ENCODE results near the gene FBLN2. TPM values are rescaled to one million over a fixed set of nuclear protein-coding genes. Genes with fewer than 3 reads are reported as not detected.

Gene FBLN2
- total RNA-seq, 4 donors from 2014 or later, result 6.3 to 122 (median 25.7) TPM

DNA sequence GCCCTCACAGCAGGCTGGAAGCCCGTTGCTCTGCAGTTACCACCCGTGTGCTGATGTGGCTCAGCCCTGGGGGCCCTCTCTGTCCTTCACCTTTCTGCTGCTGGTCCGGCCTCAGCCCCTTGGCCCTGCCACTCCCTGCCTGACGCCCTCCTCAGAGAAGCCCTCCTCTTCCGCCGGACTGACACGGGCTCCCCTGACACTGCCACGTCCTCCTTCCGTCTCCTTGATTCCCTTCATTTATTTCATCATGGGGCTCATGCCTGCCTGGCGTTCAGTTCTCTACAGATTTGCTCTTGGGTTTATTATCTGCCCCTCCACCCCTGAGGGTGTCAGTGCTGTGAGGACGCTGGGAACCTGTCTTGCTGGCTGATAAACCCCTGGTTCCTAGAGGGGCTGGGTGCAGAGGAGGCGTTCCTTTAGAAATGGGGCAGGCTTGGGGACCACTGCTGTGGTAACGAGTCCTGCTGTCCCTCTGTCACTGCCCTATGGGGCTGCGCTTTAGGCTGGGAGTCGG is 19.6 kb downstream of the FBLN2 start:
- Histone ChIP-seq H3K4me1 (peaks cover 0 to 9% (median 2%) of the 10 kb centered on the region in 3 donors), H3K9me3 (no peaks in the 10 kb centered on the region), H3K27me3 (no peaks in the 10 kb centered on the region), H3K27ac (no peak overlapping the region), H3K36me3 (no peaks in the 10 kb centered on the region), H3K4me3 (no peak overlapping the region)
- 83 to 84% methylated on average over 11 to 12 of the region's 15 CpGs for WGBS, 2 donors
- intact Hi-C loops (cut with DNase I), result no loop called here
- DNase-seq, result no peak
- no peak for TF ChIP-seq POLR2A (IDR thresholded peaks at IDR 0.05)

DNA sequence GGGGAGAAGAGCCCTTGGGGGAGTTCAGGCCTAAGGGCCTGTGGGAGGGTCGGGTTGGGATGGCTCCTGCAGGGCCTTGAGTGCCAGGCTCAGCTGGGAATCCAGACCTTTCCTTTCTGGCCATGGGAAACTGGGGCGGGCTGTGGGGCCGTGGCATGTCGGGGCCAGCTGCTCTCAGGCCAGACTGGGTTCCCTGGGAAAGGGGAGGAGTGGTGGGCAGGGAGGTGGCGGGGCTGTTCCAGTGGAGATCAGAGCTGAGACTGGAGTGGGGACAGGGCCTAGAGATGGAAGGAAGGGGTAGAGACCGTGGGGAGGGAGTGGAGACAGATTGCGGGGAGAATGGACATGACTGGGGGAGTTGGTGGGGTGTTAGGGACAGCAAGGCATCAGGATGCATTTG is 20.3 kb downstream of the FBLN2 start:
- Histone ChIP-seq H3K4me3 (no peak overlapping the region), H3K36me3 (no peaks in the 10 kb centered on the region), H3K27ac (peak overlapping the region in 1 of 4 donors; percentile 5), H3K4me1 (peaks cover 0 to 7% (median 4%) of the 10 kb centered on the region in 3 donors), H3K27me3 (peaks cover 0 to under 1% (median 0%) of the 10 kb centered on the region in 4 donors), H3K9me3 (no peaks in the 10 kb centered on the region)
- no peak for DNase-seq
- TF ChIP-seq, protein P1, sequence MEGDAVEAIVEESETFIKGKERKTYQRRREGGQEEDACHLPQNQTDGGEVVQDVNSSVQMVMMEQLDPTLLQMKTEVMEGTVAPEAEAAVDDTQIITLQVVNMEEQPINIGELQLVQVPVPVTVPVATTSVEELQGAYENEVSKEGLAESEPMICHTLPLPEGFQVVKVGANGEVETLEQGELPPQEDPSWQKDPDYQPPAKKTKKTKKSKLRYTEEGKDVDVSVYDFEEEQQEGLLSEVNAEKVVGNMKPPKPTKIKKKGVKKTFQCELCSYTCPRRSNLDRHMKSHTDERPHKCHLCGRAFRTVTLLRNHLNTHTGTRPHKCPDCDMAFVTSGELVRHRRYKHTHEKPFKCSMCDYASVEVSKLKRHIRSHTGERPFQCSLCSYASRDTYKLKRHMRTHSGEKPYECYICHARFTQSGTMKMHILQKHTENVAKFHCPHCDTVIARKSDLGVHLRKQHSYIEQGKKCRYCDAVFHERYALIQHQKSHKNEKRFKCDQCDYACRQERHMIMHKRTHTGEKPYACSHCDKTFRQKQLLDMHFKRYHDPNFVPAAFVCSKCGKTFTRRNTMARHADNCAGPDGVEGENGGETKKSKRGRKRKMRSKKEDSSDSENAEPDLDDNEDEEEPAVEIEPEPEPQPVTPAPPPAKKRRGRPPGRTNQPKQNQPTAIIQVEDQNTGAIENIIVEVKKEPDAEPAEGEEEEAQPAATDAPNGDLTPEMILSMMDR (IDR thresholded peaks at IDR 0.05), result no peak
- TF ChIP-seq POLR2A (IDR thresholded peaks at IDR 0.05), result no peak
- 76 to 79% methylated on average over 4 of the region's 7 CpGs for WGBS, 2 donors
- intact Hi-C loops (cut with DNase I), result no loop called here

DNA sequence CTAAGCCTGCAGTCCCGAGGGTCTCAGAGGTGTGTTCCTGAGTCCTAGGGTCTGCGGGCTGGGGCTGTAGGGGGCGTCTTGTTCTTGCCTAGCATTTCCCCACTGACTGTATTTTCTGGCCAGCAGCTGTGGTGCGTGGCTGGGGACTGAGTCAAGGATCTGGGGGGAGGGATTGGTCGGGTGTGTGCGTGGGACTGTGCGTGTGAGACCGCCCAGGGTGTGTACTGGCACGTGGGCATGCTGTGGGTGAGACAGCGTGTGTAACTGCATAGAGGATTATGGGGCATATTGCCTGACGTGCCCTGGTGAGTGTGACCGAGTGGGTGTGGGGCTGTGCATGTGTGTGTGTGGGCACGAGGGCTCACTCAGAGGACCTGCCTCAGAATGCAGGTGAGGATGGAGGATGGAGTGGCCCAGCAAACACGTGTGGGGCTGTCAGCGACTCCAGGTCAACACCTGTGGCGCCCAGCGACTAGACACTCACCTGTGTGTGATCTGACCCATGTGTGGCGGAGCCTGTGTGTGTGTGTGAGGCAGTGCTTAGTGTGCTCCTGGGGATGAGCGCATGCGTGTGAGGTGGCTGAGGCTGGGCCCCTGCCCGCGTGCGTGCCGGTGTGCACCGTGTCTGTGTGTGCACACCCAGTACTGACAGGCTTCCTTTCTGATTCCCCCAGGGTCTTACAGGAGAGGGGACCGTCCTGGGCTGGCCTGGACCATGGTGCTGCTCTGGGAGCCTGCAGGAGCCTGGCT is 20.9 kb downstream of the FBLN2 start:
- intact Hi-C loops (cut with DNase I), result no loop called here
- no peak for DNase-seq
- H3K27ac ChIP-seq, result no peak overlapping the region

DNA sequence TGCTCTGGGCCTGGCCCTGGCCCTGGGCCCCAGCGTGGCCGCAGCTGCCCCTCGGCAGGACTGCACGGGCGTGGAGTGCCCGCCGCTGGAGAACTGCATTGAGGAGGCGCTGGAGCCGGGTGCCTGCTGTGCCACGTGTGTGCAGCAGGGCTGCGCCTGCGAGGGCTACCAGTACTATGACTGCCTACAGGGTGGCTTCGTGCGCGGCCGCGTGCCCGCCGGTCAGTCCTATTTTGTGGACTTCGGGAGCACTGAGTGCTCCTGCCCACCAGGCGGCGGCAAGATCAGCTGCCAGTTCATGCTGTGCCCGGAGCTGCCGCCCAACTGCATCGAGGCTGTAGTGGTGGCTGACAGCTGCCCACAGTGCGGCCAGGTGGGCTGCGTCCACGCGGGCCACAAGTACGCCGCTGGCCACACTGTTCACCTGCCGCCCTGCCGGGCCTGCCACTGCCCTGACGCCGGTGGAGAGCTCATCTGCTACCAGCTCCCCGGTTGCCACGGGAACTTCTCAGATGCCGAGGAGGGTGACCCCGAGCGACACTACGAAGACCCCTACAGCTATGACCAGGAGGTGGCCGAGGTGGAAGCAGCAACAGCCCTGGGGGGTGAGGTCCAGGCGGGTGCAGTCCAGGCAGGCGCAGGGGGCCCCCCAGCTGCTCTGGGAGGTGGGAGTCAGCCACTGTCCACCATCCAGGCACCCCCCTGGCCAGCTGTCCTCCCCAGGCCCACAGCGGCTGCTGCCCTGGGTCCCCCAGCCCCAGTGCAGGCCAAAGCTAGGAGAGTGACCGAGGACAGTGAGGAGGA is 21.7 kb downstream of the FBLN2 start:
- no peak overlapping the region for H3K27ac ChIP-seq
- DNase-seq, result no peak
- peaks cover 0 to 5% (median 0%) of the 10 kb centered on the region in 4 donors for H3K27me3 ChIP-seq
- H3K4me3 ChIP-seq, result no peak overlapping the region
- intact Hi-C loops (cut with DNase I), result no loop called here
- no peak for TF ChIP-seq POLR2A (IDR thresholded peaks at IDR 0.05)
- TF ChIP-seq, protein P1 (IDR thresholded peaks at IDR 0.05), result no peak
- 73 to 80% methylated on average over 2 to 5 of the region's 46 CpGs for WGBS, 2 donors
- peaks cover 0 to 18% (median 4%) of the 10 kb centered on the region in 3 donors for H3K4me1 ChIP-seq
- H3K9me3 ChIP-seq, result no peaks in the 10 kb centered on the region
- no peaks in the 10 kb centered on the region for H3K36me3 ChIP-seq

More for the DNA sequence above, 20.9 kb downstream of the FBLN2 start:
- TF ChIP-seq, protein P1 (IDR thresholded peaks at IDR 0.05), result no peak
- no peak for TF ChIP-seq POLR2A (IDR thresholded peaks at IDR 0.05)
- Histone ChIP-seq H3K4me1 (peaks cover 0 to 10% (median 4%) of the 10 kb centered on the region in 3 donors), H3K36me3 (no peaks in the 10 kb centered on the region), H3K9me3 (no peaks in the 10 kb centered on the region), H3K27me3 (peaks cover 0 to 5% (median 0%) of the 10 kb centered on the region in 4 donors), H3K4me3 (no peak overlapping the region)
- 68 to 76% methylated on average over 17 to 23 of the region's 26 CpGs for WGBS, 2 donors

DNA sequence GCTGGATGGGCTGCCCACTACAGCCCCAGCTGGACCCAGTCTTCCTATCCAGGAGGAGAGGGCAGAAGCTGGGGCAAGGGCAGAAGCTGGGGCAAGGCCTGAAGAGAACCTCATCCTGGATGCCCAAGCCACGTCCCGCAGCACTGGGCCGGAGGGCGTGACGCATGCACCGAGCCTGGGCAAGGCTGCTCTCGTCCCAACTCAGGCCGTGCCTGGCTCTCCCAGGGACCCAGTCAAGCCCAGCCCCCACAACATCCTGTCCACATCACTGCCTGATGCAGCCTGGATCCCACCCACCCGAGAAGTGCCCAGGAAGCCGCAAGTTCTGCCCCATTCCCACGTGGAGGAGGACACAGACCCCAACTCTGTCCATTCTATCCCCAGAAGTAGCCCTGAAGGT is 22.3 kb downstream of the FBLN2 start:
- DNase-seq, result no peak
- peaks cover 0 to 24% (median 4%) of the 10 kb centered on the region in 3 donors for H3K4me1 ChIP-seq
- no peak overlapping the region for H3K4me3 ChIP-seq
- intact Hi-C loops (cut with DNase I), result no loop called here
- peaks cover 0 to 5% (median 0%) of the 10 kb centered on the region in 4 donors for H3K27me3 ChIP-seq
- no peaks in the 10 kb centered on the region for H3K9me3 ChIP-seq
- peak overlapping the region in 1 of 4 donors; percentile 14 for H3K27ac ChIP-seq
- H3K36me3 ChIP-seq, result no peaks in the 10 kb centered on the region
- TF ChIP-seq, protein P1 (IDR thresholded peaks at IDR 0.05), result no peak
- no peak for TF ChIP-seq POLR2A (IDR thresholded peaks at IDR 0.05)
- WGBS, 2 donors, result 80% methylated on average over 1 of the region's 11 CpGs; no CpG with 5 or more reads in 1 of the 2 donors
